A673 (cell line): ENCODE measurements around the gene KPNB1. TPM values are rescaled to one million over a fixed set of nuclear protein-coding genes. Genes with fewer than 3 reads are reported as not detected.

ENCODE experiments used
- BruUV-seq: library from RNA; stranded (reverse); fragments of 400-500 nt; replicated peaks from 2 replicates; lab custom pipeline; 2021; lab: Mats Ljungman, UMichigan
- CTCF ChIA-PET: fragments of 300-600 bp; sonication (Branson Sonifier 250); formaldehyde crosslinking; loops from one replicate; lab custom pipeline; 2022; ENCODE audit warnings: antibody characterized with exemption; lab: Charles Lee
- POLR2A ChIA-PET: fragments of 300-600 bp; sonication (Branson Sonifier 250); formaldehyde crosslinking; loops from one replicate; lab custom pipeline; 2022; ENCODE audit warnings: antibody characterized with exemption; ENCODE audit not compliant: low non-redundant PET; lab: Charles Lee
- DNase-seq: peaks from one replicate; pipeline ENCODE4 v3.0.0-alpha.2; 2015; ENCODE audit warnings: low spot score
- H3K27ac ChIP-seq: fragments of 200-600 bp; sonication (generic); 2 replicates; pipeline ENCODE4 v1.5.1; 2016; ENCODE audit warnings: mixed run types, low read depth, mild to moderate bottlenecking, mixed read lengths, antibody characterized with exemption, low read length; ENCODE audit not compliant: poor library complexity, severe bottlenecking
- H3K27me3 ChIP-seq: fragments of 200-600 bp; sonication (generic); replicated peaks from 2 replicates; pipeline ENCODE4 v1.6.1; 2017; ENCODE audit warnings: mixed run types, low read depth, mild to moderate bottlenecking, mixed read lengths, antibody characterized with exemption, low read length; ENCODE audit not compliant: insufficient read depth, poor library complexity
- H3K36me3 ChIP-seq: fragments of 200-600 bp; sonication (generic); 2 replicates; pipeline ENCODE4 v1.6.1; 2016; ENCODE audit warnings: mixed run types, mild to moderate bottlenecking, mixed read lengths, antibody characterized with exemption, low read length; ENCODE audit not compliant: insufficient read depth, poor library complexity, severe bottlenecking
- H3K4me1 ChIP-seq: fragments of 200-600 bp; sonication (generic); 2 replicates; pipeline ENCODE4 v1.6.1; 2017; ENCODE audit warnings: mixed run types, mild to moderate bottlenecking, mixed read lengths, antibody characterized with exemption, low read length; ENCODE audit not compliant: insufficient read depth, poor library complexity, severe bottlenecking
- H3K4me3 ChIP-seq: fragments of 200-600 bp; sonication (generic); 2 replicates; pipeline ENCODE4 v1.5.1; 2016; ENCODE audit warnings: low read depth, mixed run types, mild to moderate bottlenecking, mixed read lengths, low read length; ENCODE audit not compliant: poor library complexity, severe bottlenecking
- H3K9me3 ChIP-seq: fragments of 200-600 bp; sonication (generic); 2 replicates; pipeline ENCODE4 v1.6.1; 2016; ENCODE audit warnings: mixed run types, low read depth, mild to moderate bottlenecking, mixed read lengths, antibody characterized with exemption, low read length; ENCODE audit not compliant: poor library complexity, severe bottlenecking
- EZH2 ChIP-seq: fragments of 200-600 bp; sonication (generic); IDR thresholded peaks from 2 replicates; pipeline ENCODE4 v1.6.1; 2017; ENCODE audit warnings: borderline replicate concordance, low read depth, mild to moderate bottlenecking, mixed read lengths, antibody characterized with exemption, low read length; ENCODE audit not compliant: poor library complexity, severe bottlenecking
- intact Hi-C: fragments of 100-400 bp; cut with micrococcal nuclease; formaldehyde crosslinking; loops from one replicate; pipeline ENCODE4 v1.10.0; 2022; ENCODE audit not compliant: unreplicated experiment
- total RNA-seq: library from RNA; stranded (reverse); gene quantifications from 2 replicates; pipeline ENCODE4 v1.2.3, GENCODE V29; 2021
- TF ChIP-seq, protein P1 (sequence below): fragments of 300-800, 200-600 bp; sonication (generic); conservative IDR thresholded peaks from 2 replicates; pipeline ENCODE4 v1.5.1; 2017; ENCODE audit warnings: low read depth, mild to moderate bottlenecking, antibody characterized with exemption, low read length, moderate library complexity, mixed read lengths

KPNB1 gene
- total RNA-seq, 1 experiment from 2014 or later, result 429 TPM

GRCh38 chr17:47628014-47628566, 21.6 kb upstream of the KPNB1 start:
- no peak for TF ChIP-seq EZH2
- TF ChIP-seq, protein P1, sequence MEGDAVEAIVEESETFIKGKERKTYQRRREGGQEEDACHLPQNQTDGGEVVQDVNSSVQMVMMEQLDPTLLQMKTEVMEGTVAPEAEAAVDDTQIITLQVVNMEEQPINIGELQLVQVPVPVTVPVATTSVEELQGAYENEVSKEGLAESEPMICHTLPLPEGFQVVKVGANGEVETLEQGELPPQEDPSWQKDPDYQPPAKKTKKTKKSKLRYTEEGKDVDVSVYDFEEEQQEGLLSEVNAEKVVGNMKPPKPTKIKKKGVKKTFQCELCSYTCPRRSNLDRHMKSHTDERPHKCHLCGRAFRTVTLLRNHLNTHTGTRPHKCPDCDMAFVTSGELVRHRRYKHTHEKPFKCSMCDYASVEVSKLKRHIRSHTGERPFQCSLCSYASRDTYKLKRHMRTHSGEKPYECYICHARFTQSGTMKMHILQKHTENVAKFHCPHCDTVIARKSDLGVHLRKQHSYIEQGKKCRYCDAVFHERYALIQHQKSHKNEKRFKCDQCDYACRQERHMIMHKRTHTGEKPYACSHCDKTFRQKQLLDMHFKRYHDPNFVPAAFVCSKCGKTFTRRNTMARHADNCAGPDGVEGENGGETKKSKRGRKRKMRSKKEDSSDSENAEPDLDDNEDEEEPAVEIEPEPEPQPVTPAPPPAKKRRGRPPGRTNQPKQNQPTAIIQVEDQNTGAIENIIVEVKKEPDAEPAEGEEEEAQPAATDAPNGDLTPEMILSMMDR, result no peak
- Histone ChIP-seq H3K4me1 (no peaks in the 10 kb centered on the region), H3K27ac (no peak overlapping the region), H3K9me3 (no peaks in the 10 kb centered on the region), H3K36me3 (no peaks in the 10 kb centered on the region), H3K27me3 (no peaks in the 10 kb centered on the region), H3K4me3 (no peak overlapping the region)
- ChIA-PET CTCF (no interaction called here), POLR2A (no interaction called here)
- intact Hi-C loops, result no loop called here
- DNase-seq, result no peak
- BruUV-seq, result no TSS peak

DNA sequence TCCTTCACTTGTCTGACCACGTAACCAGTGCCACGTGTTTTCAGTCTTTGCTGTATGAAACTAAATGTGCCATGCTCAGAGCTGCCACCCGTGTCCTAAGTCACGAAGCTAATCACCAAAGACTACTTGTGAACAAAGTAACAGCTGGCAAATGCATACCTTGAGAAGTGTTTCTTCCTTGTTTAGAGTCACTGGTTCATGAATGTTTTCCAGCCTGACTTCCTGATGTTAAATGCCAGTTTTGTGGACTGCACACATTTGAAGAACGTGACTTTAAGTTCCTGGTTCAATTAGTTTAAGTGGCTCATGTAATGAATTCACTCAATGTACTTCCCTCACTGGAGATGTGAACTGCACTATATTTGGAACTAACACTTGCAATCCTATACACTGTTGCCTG, 19.9 kb upstream of the KPNB1 start:
- H3K4me3 ChIP-seq, result no peak overlapping the region
- TF ChIP-seq, protein P1, result no peak
- no peak for TF ChIP-seq EZH2
- POLR2A ChIA-PET, result no interaction called here
- no peaks in the 10 kb centered on the region for H3K9me3 ChIP-seq
- DNase-seq, result no peak
- H3K27me3 ChIP-seq, result no peaks in the 10 kb centered on the region
- no peak overlapping the region for H3K27ac ChIP-seq
- intact Hi-C loops, result no loop called here
- H3K4me1 ChIP-seq, result no peaks in the 10 kb centered on the region
- H3K36me3 ChIP-seq, result no peaks in the 10 kb centered on the region
- CTCF ChIA-PET, result no interaction called here
- BruUV-seq, result no TSS peak

DNA sequence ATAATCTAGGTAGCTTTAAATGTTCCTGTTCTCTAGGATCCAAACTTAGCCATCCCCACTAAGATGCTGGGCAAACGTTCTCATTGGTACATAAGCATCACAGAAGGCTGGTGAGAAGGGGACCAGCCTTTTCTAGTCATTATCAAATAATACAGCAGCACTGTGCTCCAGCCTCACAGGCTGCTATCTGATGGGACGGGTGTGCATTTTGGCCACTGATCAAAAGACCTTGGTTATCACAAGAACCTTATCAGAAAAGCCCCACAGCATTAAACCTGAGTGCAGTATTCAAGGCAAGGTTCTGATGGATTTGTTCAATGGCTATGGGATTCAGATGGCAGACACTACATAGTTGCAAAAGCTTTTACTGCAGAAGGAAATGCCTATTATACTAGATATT, 19.1 kb upstream of the KPNB1 start:
- BruUV-seq, result no TSS peak
- POLR2A ChIA-PET, result no interaction called here

More for the DNA sequence above, 19.1 kb upstream of the KPNB1 start:
- no peaks in the 10 kb centered on the region for H3K36me3 ChIP-seq
- CTCF ChIA-PET, result no interaction called here
- H3K27ac ChIP-seq, result no peak overlapping the region
- H3K4me3 ChIP-seq, result no peak overlapping the region
- intact Hi-C loops, result no loop called here
- no peaks in the 10 kb centered on the region for H3K4me1 ChIP-seq
- no peak for TF ChIP-seq EZH2
- TF ChIP-seq, protein P1, result no peak
- H3K9me3 ChIP-seq, result no peaks in the 10 kb centered on the region
- H3K27me3 ChIP-seq, result no peaks in the 10 kb centered on the region
- no peak for DNase-seq
